Measurements from ENCODE around the gene FMN2.
"Not testable (repeated sequence)": the region's sequence is repeated elsewhere in the genome, so short reads cannot be mapped to it uniquely, and the experiment has no call there.

FMN2 gene

DNA sequence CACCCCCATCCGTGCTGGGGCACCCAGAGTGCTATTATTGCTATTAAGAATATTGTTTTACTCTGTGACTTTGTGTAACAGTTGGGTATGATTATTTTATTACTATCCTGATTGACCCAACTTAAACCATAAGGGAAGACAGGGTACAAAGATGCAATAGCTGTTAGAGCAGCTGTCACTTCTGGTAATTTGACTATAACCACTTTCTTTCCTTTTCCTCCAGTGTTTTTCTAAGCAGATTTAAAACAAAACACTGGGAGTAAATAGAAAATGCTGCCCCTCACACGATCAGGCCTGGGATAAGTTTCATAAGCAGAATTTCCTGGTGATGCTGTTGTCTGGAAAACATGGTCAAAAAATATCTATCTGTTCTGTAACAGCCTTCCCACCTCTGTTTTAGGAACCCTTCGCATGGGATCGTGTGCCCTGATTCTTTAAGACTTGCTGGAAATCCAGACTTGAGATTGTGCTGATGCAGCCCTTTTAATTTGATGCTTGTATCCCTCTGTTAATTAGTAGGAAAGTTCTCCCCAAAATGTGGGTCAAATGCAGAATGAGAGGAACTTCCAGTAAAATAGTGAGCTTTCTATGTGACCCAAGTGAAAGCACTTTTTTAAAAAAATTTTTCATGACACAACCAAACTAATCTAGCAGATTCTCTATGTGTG, 165.3 kb downstream of the FMN2 start:
- Mint-ChIP-seq H3K9me3 (peaks cover 23% of the 10 kb centered on the region), H3K4me3 (no peak overlapping the region), H3K36me3 (ENCODE audit: low read depth) (no peaks in the 10 kb centered on the region), H3K27ac (no peak overlapping the region), H3K4me1 (ENCODE audit: low read depth) (no peaks in the 10 kb centered on the region), H3K27me3 (no peaks in the 10 kb centered on the region)
- no peak for DNase-seq

GRCh38 chr1:240258910-240259309, 167.2 kb downstream of the FMN2 start:
- no peaks in the 10 kb centered on the region for H3K36me3 Mint-ChIP-seq (ENCODE audit: low read depth)
- no peaks in the 10 kb centered on the region for H3K4me1 Mint-ChIP-seq (ENCODE audit: low read depth)
- no peak for DNase-seq
- no peak overlapping the region for H3K4me3 Mint-ChIP-seq
- H3K9me3 Mint-ChIP-seq = peaks cover 12% of the 10 kb centered on the region
- no peaks in the 10 kb centered on the region for H3K27me3 Mint-ChIP-seq
- H3K27ac Mint-ChIP-seq = no peak overlapping the region

GRCh38 chr1:240264494-240264893, 172.8 kb downstream of the FMN2 start:
- DNase-seq; H3K4me3 Mint-ChIP-seq; H3K27me3 Mint-ChIP-seq; H3K4me1 Mint-ChIP-seq (ENCODE audit: low read depth); H3K27ac Mint-ChIP-seq; H3K36me3 Mint-ChIP-seq (ENCODE audit: low read depth): not testable (repeated sequence)
- peaks cover 16% of the 10 kb centered on the region for H3K9me3 Mint-ChIP-seq

DNA sequence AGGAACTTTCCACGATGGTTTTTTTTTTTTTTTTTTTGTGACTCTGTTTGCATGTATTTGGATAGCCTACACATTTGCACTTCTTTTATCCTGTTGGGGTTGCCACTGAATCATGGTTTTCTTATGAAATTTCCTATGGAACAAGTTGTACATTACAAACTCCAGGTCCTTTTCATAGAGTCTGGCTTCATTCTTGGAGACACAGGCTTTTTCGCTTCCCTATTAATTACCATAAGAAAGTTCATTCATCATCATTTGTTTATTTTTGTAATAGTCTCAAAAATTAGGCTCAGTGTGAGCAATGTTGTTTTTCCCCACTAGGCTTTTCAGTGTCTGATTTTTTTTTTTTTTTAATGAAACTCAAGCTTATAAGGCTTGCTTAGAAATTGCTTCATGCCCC, 179.4 kb downstream of the FMN2 start:
- Mint-ChIP-seq H3K27me3 (no peaks in the 10 kb centered on the region), H3K36me3 (ENCODE audit: low read depth) (no peaks in the 10 kb centered on the region), H3K27ac (no peak overlapping the region), H3K4me1 (ENCODE audit: low read depth) (no peaks in the 10 kb centered on the region), H3K4me3 (no peak overlapping the region), H3K9me3 (peaks cover 27% of the 10 kb centered on the region)
- DNase-seq = no peak

GRCh38 chr1:240274569-240274968, 182.9 kb downstream of the FMN2 start:
- Mint-ChIP-seq H3K9me3 (peaks cover 16% of the 10 kb centered on the region), H3K4me1 (ENCODE audit: low read depth) (no peaks in the 10 kb centered on the region), H3K27ac (no peak overlapping the region), H3K36me3 (ENCODE audit: low read depth) (no peaks in the 10 kb centered on the region), H3K4me3 (no peak overlapping the region), H3K27me3 (no peaks in the 10 kb centered on the region)
- DNase-seq = no peak

- H3K4me1 Mint-ChIP-seq (ENCODE audit: low read depth); DNase-seq; H3K36me3 Mint-ChIP-seq (ENCODE audit: low read depth); H3K27ac Mint-ChIP-seq; H3K27me3 Mint-ChIP-seq; H3K4me3 Mint-ChIP-seq: not testable (repeated sequence)
- peaks cover 16% of the 10 kb centered on the region for H3K9me3 Mint-ChIP-seq
Measured at GRCh38 chr1:240275219-240275618, 183.5 kb downstream of the FMN2 start.

- Mint-ChIP-seq H3K27me3 (no peaks in the 10 kb centered on the region), H3K4me3 (no peak overlapping the region), H3K9me3 (peaks cover 13% of the 10 kb centered on the region), H3K4me1 (ENCODE audit: low read depth) (no peaks in the 10 kb centered on the region), H3K27ac (no peak overlapping the region), H3K36me3 (ENCODE audit: low read depth) (no peaks in the 10 kb centered on the region)
- DNase-seq = no peak
Measured at GRCh38 chr1:240278082-240278481, 186.4 kb downstream of the FMN2 start.

GRCh38 chr1:240280560-240281322, 189.1 kb downstream of the FMN2 start:
- no peak for DNase-seq
- Mint-ChIP-seq H3K27me3 (no peaks in the 10 kb centered on the region), H3K27ac (no peak overlapping the region), H3K36me3 (ENCODE audit: low read depth) (no peaks in the 10 kb centered on the region), H3K9me3 (peaks cover 6% of the 10 kb centered on the region), H3K4me1 (ENCODE audit: low read depth) (no peaks in the 10 kb centered on the region), H3K4me3 (no peak overlapping the region)

- Mint-ChIP-seq H3K4me3 (no peak overlapping the region), H3K27ac (no peak overlapping the region), H3K9me3 (no peaks in the 10 kb centered on the region), H3K4me1 (ENCODE audit: low read depth) (no peaks in the 10 kb centered on the region), H3K36me3 (ENCODE audit: low read depth) (no peaks in the 10 kb centered on the region), H3K27me3 (no peaks in the 10 kb centered on the region)
- DNase-seq = no peak
Measured at GRCh38 chr1:240282061-240282830, 190.6 kb downstream of the FMN2 start.

- no peaks in the 10 kb centered on the region for H3K36me3 Mint-ChIP-seq (ENCODE audit: low read depth)
- H3K4me3 Mint-ChIP-seq = no peak overlapping the region
- no peaks in the 10 kb centered on the region for H3K9me3 Mint-ChIP-seq
- no peaks in the 10 kb centered on the region for H3K4me1 Mint-ChIP-seq (ENCODE audit: low read depth)
- no peak overlapping the region for H3K27ac Mint-ChIP-seq
- no peak for DNase-seq
- H3K27me3 Mint-ChIP-seq = no peaks in the 10 kb centered on the region
Measured at GRCh38 chr1:240284656-240285414, 193.2 kb downstream of the FMN2 start.

GRCh38 chr1:240285540-240285939, 193.9 kb downstream of the FMN2 start:
- Mint-ChIP-seq H3K27me3 (no peaks in the 10 kb centered on the region), H3K27ac (no peak overlapping the region), H3K9me3 (no peaks in the 10 kb centered on the region), H3K36me3 (ENCODE audit: low read depth) (no peaks in the 10 kb centered on the region), H3K4me3 (no peak overlapping the region), H3K4me1 (ENCODE audit: low read depth) (no peaks in the 10 kb centered on the region)
- no peak for DNase-seq

DNA sequence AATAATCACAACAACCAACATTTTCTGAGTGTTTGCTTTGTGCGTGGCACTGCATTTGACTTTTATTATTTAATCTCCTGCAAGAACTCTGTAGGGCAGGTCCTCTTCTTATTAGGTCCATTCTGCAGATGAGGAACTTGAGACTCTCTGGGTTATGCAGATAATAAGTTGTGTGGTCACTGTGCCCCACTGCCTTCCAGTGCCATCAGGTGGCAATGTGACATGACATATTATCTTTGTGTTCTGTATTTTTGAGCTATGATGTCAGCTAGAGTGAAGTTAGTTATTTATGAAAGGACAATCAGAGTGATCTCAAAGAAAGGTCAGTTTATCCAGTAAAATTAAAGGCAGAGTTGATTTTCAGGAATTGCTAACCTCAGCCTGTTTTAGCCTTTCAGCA, 196.0 kb downstream of the FMN2 start:
- no peak for DNase-seq
- no peak overlapping the region for H3K27ac Mint-ChIP-seq

GRCh38 chr1:240293706-240294105, 202.0 kb downstream of the FMN2 start:
- Mint-ChIP-seq H3K4me3 (no peak overlapping the region), H3K36me3 (ENCODE audit: low read depth) (no peaks in the 10 kb centered on the region), H3K27ac (no peak overlapping the region), H3K4me1 (ENCODE audit: low read depth) (no peaks in the 10 kb centered on the region), H3K9me3 (no peaks in the 10 kb centered on the region), H3K27me3 (no peaks in the 10 kb centered on the region)
- DNase-seq = no peak

More for the DNA sequence above, 196.0 kb downstream of the FMN2 start:
- Mint-ChIP-seq H3K4me1 (ENCODE audit: low read depth) (no peaks in the 10 kb centered on the region), H3K36me3 (ENCODE audit: low read depth) (no peaks in the 10 kb centered on the region), H3K27me3 (no peaks in the 10 kb centered on the region), H3K4me3 (no peak overlapping the region), H3K9me3 (no peaks in the 10 kb centered on the region)

DNA sequence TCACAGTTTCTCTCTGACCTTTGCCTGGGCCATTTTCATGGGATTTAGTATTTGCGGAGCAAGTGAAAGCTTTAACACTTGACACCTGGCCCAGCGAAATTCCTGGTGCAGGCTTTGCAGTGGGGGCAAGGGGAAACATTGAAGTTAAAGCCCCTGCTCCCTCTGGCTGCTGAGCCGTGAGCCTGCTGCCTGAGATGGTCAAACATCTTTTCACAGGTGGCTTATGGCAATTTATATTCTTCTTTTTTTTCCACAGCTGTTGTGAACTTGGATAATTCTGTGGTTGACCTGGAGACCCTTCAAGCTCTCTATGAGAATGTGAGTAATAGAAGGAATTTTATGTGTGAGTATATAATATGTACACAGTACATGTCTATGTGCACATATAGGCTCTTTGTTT, 202.9 kb downstream of the FMN2 start:
- Mint-ChIP-seq H3K9me3 (no peaks in the 10 kb centered on the region), H3K4me3 (no peak overlapping the region), H3K27ac (no peak overlapping the region), H3K4me1 (ENCODE audit: low read depth) (no peaks in the 10 kb centered on the region), H3K36me3 (ENCODE audit: low read depth) (no peaks in the 10 kb centered on the region), H3K27me3 (no peaks in the 10 kb centered on the region)
- no peak for DNase-seq
